ENCODE results near the gene LRRN4CL. TPM values are rescaled to one million over a fixed set of nuclear protein-coding genes. Genes with fewer than 3 reads are reported as not detected.

LRRN4CL gene
- total and polyA plus RNA-seq, 2 of the 4 experiments (the other 2 are of a cell fraction) = 0.36 to 0.84 TPM

DNA sequence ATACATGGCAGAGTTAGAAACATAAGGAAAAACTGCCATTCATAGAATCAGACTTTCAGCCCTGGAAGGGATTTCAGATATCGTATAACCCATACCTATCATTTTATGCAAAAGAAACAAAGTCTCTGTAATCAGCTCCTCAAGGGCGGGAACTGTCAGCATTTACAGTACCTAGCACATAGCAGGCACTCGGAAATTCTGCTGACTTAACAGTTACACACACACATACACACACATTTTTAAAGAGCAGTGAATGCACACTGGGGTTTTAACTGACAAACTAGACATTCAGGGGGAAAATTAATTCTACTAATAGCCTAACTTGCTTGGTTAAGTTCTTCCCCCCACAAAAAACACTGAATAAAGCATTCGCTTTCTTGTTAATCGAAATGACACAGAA lies 26.9 kb upstream of the LRRN4CL start:
- ATAC-seq (ENCODE audit: low read depth) = no peak
- Histone ChIP-seq H4K91ac (ENCODE audit: insufficient read depth, low read depth, low read length) (no peak overlapping the region), H2BK120ac (ENCODE audit: low read depth, low read length) (no peak overlapping the region), H3K27me3 (ENCODE audit: control insufficient read depth, insufficient read depth, low read length) (no peaks in the 10 kb centered on the region), H4K8ac (ENCODE audit: low read depth in 2 of 2, low read length in 2 of 2) (no peak overlapping the region), H2BK15ac (ENCODE audit: low read depth, low read length) (no peak overlapping the region), H3K4ac (ENCODE audit: low read depth, low read length) (no peak overlapping the region), H2BK5ac (ENCODE audit: low read depth, low read length, poor library complexity, severe bottlenecking) (no peak overlapping the region), H3K27ac (ENCODE audit: insufficient read depth, low read length) (no peak overlapping the region), H2AK9ac (replicated peaks; ENCODE audit: low read depth, low read length, poor library complexity) (no peak overlapping the region), H3K18ac (ENCODE audit: low read depth, low read length) (no peak overlapping the region), H3K9me3 (ENCODE audit: control insufficient read depth, insufficient read depth, low read length) (no peaks in the 10 kb centered on the region), H2BK20ac (ENCODE audit: low read depth, low read length) (no peak overlapping the region), H2AK5ac (ENCODE audit: low read depth, low read length) (no peak overlapping the region), H3K4me1 (ENCODE audit: control insufficient read depth, insufficient read depth, low read length) (peaks cover 4% of the 10 kb centered on the region; the same call in 1 of the 2 replicates), H3K14ac (replicated peaks; ENCODE audit: low read depth, low read length) (no peak overlapping the region), H2AFZ (replicated peaks; ENCODE audit: low read length, poor library complexity) (no peak overlapping the region), H4K20me1 (ENCODE audit: insufficient read depth, low read length) (no peaks in the 10 kb centered on the region), H3K9ac (ENCODE audit: low read depth, low read length) (no peak overlapping the region), H3K9me1 (ENCODE audit: insufficient read depth, low read length) (0 out of 2 replicates have a peak, but pooled peaks cover 3% of the 10 kb centered on the region), H3K56ac (ENCODE audit: extremely low read depth, insufficient read depth, low read length) (no peak overlapping the region), H3K23ac (ENCODE audit: low read depth, low read length) (no peak overlapping the region), H3K4me2 (ENCODE audit: low read depth, low read length) (no peak overlapping the region), H3K4me3 (ENCODE audit: insufficient read depth, low read depth, low read length) (no peak overlapping the region), H3K79me1 (ENCODE audit: low read depth in 1 of 2, low read length in 2 of 2) (peaks cover 33 to 64% of the 10 kb centered on the region in 2 experiments), H4K5ac (ENCODE audit: low read depth, low read length) (no peak overlapping the region), H3K36me3 (ENCODE audit: control insufficient read depth, insufficient read depth, low read length) (peaks cover 69% of the 10 kb centered on the region)
- intact Hi-C loops (cut with micrococcal nuclease) (no loop called here), dilution Hi-C loops (cut with HindIII; ENCODE audit: low sequenced_read_pairs, unreplicated experiment) (no loop called here), in situ Hi-C loops (cut with MboI; ENCODE audit: low sequenced_read_pairs) (no loop called here)
- no peak for DNase-seq
- BruUV-seq (replicated peaks) = no TSS peak
- ChIA-PET CTCF (no interaction called here), POLR2A (ENCODE audit: unreplicated experiment) (no interaction called here)
- 100% methylated on average over 2 of the region's 5 CpGs; no CpG with 5 or more reads in 1 of the 2 experiments for WGBS, 2 experiments (ENCODE audit: extremely low coverage in 2 of 2, insufficient read length in 1 of 2)
- TF ChIP-seq BHLHE40 (IDR thresholded peaks at IDR 0.05; ENCODE audit: low read depth, low read length) = no peak
- TF ChIP-seq, protein P1, sequence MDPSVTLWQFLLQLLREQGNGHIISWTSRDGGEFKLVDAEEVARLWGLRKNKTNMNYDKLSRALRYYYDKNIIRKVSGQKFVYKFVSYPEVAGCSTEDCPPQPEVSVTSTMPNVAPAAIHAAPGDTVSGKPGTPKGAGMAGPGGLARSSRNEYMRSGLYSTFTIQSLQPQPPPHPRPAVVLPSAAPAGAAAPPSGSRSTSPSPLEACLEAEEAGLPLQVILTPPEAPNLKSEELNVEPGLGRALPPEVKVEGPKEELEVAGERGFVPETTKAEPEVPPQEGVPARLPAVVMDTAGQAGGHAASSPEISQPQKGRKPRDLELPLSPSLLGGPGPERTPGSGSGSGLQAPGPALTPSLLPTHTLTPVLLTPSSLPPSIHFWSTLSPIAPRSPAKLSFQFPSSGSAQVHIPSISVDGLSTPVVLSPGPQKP (IDR thresholded peaks at IDR 0.05; ENCODE audit: borderline replicate concordance, low read depth, low read length) = no peak
- peak; percentile 86 for TF ChIP-seq MAFK (IDR thresholded peaks at IDR 0.05; ENCODE audit: low read depth, low read length)
